Left renal pelvis (tissue), 4 donors: ENCODE measurements around the gene KRT9. TPM values are rescaled to one million over a fixed set of nuclear protein-coding genes. Genes with fewer than 3 reads are reported as not detected.
"Not testable (repeated sequence)": the region's sequence is repeated elsewhere in the genome, so short reads cannot be mapped to it uniquely, and the experiment has no call there.

Experiments used
- DNase-seq, 4 donors: peaks; one replicate each; pipeline ENCODE4 v3.0.0-alpha.2; 2013; ENCODE audit warnings: low read depth in 4 of 4, low spot score in 3 of 4
- polyA plus RNA-seq, 4 donors: library from polyadenylated mRNA; unstranded; fragments of 120-200 nt; gene quantifications; one replicate each; pipeline ENCODE4 v1.2.1, GENCODE V29; 2013; ENCODE audit not compliant: insufficient read length in 4 of 4

Gene KRT9
- polyA plus RNA-seq, 4 donors = not detected

DNA sequence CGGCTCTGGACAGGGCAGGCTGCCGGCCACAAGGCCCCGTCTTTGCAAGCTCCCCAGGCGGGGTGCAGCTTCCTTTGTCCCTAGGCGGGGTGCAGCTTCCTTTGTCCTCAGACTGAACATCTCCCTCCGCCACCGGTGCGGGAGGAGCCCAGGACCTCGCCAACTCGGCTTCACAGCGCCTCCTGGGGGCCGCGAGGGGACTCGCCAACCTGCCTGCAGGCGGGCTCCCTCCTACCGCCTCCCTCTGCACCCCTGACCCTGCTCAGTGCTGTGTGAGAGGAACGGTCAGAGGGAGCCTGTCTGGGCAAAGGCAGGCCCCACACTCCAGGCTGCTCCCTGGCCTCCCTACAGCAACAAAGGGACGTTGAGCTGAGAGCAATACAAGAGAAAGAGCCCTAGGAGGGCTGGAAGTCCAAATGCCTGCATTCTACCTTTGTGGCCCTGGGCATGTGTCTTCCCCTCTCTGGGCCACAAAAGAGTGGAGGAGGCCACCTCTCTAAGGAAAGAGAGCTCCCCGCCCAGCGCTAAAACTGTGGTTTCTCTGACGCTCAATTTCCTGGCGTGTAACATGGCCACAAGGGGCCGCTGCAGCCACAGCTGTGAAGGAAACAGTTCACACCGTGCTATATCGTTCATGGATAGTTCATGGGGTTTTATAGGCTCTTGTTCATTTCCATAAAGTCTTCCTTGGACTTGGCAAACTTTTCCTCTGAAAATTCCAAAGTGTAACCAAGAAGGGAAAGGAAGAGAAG, 22.8 kb downstream of the KRT9 start:
- DNase-seq = peak in 3 of 4 donors; percentile 74 to 80 (median 75)

DNA sequence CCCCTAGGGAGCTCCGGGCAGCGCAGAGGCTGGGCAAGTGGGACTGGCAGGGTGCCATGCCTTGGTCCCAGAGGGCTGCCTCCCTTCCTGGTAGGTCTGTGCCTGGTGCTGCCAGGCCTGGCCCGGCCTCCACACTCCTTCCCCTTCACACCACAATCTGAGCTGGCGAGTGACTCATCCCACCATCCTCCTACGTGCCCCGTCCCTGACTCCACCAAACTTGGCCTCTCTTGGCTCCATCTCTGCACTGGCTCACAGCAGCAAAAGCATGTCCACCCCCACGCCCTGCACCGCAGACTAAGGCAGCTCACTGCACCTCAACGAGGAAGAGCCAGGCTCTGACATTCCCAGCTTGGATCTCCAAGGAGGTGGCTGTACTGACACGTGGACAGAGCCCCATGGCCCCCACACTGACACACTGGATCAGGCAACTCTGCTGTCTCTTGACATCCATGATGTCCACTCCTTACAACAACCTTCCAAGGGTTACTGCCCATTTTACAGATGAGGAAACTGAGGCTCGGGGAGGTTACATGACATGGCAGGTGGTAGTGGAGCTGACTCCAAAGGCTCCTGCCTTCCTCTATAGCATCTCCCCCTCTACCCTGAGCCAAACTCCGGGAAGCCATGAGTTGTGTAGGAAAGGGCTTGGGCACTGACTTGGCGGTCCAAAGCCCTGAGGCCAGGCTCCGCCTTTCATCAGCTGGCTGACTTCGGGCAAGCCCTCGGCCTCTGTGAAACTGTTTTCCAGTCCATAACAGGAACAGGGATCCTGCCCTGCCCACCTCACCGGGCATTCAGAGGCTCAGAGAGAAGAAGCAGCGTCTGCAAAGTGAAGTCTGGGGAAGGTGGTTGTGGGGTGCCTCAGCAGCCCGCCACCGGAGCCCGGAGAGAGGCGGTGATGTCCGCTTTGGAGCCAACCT, 23.7 kb downstream of the KRT9 start:
- no peak for DNase-seq

- no peak for DNase-seq
These were observed 24.4 kb downstream of the KRT9 start for GRCh38 chr17:41547378-41547841.

DNA sequence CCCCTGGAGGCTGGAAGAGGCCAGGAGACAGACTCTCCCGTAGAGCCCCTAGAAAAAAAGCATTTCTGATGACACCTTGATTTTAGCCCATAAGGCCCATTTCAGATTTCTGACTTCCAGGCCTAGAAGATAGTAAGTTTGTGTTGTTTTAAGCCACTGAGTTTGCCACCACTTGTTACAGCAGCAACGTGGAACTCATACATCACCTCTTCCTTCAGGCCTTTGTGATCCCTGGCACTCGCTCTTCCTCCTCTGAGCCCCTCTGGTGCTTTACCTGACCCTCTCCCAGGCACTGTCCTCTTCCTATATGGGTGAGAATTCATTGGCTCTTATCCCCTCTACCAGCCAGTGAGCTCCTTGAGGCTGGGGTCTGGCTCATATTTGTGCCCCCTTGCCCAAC, 25.0 kb downstream of the KRT9 start:
- DNase-seq = no peak

GRCh38 chr17:41545829-41546410, 25.9 kb downstream of the KRT9 start:
- no peak for DNase-seq

GRCh38 chr17:41544935-41545334, 26.9 kb downstream of the KRT9 start:
- DNase-seq = no peak

- DNase-seq = no peak
These were observed 27.4 kb downstream of the KRT9 start for GRCh38 chr17:41544491-41544892.

- not testable (repeated sequence) for DNase-seq
These were observed 29.1 kb downstream of the KRT9 start for GRCh38 chr17:41542786-41543185.

DNA sequence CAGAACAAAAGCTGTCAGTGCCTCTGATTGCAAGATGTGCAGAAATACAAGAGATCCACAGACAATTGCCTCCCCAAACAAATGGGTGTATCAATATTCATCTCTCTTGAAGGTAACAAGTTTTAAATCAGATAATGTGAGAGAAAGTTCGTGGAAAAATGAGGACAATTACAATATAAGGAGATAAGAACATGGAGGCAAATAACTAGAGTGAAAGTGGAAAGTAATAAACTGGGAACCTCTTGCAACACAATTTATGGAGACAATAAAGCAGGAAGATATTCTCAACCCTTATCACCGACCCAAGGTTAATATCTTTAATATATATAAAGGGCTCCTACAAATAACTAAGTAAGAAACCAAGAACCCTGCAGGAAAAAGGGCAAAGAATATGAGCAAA, 29.5 kb downstream of the KRT9 start:
- DNase-seq = no peak

GRCh38 chr17:41540921-41541625, 30.8 kb downstream of the KRT9 start:
- DNase-seq = no peak

GRCh38 chr17:41539979-41540701, 31.7 kb downstream of the KRT9 start:
- no peak for DNase-seq

DNA sequence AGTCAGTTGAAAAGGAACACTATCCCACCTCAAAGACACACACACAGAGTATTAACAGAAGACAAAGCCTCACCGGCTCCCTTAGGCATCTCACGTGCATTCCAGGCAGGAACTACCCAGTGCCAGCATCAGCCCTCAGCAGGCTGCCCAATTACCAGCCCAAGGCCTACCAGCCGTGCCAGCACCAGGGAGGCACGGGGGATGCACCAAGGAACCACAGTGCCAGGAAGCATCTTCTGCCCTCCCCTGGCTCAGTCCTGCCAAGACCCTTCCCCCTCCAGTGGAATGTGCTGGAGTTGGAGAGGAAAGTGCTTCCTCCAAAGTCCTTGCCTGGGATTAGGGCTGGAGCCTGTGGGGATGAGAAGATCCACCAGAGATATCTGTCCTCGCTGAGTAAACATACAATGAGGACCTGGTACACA, 32.8 kb downstream of the KRT9 start:
- no peak for DNase-seq

DNA sequence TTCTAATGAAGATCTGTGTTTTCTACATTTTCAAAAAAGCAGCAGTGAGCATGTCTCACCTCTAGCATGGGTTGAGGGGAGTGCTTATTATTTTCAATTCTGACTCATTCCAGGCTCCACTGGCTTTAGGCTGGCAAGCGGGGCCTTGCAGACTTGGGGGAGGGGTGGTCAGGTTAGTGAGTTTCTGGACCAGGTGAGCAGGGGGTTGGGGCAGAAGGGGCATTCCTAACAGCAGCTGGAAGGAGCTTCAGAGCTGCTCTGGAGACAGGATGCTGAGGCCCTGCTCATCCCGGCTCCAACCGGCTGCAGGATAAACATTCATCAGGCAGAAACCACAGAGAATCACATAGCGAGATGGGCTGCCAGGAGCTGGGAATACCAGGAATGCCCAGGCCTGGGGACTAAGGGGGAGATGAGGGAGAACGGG, 33.3 kb downstream of the KRT9 start:
- no peak for DNase-seq

GRCh38 chr17:41537990-41538389, 33.9 kb downstream of the KRT9 start:
- DNase-seq = no peak

DNA sequence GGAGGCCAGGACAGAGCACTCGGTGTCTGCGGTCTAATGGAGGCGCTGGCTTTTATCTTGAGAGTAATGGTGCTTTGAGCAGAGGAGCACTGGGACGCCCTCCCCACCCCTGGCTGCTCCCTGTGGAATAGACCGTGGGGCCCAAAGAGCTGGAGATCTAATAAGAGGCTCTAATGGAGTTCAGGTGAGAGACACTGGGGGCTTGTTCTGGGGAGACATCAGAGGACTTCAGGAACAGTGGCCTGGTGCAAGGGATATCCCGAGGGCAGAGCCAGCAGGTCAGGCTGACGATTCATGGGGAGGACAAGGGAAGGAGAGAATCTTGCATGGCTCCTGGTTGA, 34.3 kb downstream of the KRT9 start:
- no peak for DNase-seq

GRCh38 chr17:41536741-41537613, 34.9 kb downstream of the KRT9 start:
- no peak for DNase-seq

GRCh38 chr17:41535764-41536481, 35.9 kb downstream of the KRT9 start:
- no peak for DNase-seq

DNA sequence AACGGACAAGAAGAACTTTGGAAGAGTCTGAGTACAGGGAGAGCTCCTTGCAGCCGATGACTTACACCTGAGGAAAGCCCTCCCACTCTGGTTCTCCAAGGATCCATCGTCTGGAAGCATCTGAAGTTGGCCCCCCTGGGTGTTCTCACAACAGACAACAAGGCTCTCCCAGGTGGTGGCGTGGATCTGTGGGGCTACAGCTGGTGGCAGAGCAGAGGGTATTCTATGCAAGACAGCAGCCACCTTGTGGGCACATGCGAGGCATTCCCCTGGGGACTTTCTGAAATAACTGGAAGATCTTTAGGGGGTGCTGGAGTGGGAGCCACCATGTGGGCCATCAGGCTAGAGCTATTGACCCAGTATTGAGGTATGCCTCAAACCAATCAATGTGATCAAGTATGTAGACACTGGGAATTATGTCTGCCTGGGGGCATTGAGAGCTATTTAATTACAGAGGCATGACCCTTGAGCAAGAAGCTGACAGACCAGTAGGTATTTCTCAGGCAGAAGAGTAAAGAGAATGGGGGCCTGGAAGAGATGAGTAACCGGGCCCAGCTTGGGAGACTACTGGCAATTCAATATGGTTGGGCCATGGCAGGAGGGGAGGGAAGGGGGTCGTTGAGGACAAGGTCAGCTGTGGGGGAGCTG, 36.8 kb downstream of the KRT9 start:
- no peak for DNase-seq
